Calu3 (cell line): ENCODE results near the gene ARRDC2. TPM values are rescaled to one million over a fixed set of nuclear protein-coding genes. Genes with fewer than 3 reads are reported as not detected.

Experiments
- BruUV-seq: library from RNA; stranded (reverse); fragments of 400-500 nt; replicated peaks from 2 replicates; lab custom pipeline; 2021; lab: Mats Ljungman, UMichigan
- CTCF ChIA-PET: fragments of 300-600 bp; sonication (Branson Sonifier 250); formaldehyde crosslinking; loops from one replicate; lab custom pipeline; 2022; ENCODE audit warnings: antibody characterized with exemption; lab: Charles Lee
- DNase-seq: peaks from one replicate; pipeline ENCODE4 v3.0.0; 2022
- H3K27ac Mint-ChIP-seq: one replicate; pipeline ENCODE4 v1.8.0; 2022; ENCODE audit warnings: mixed read lengths; ENCODE audit not compliant: unreplicated experiment
- H3K27me3 Mint-ChIP-seq: one replicate; pipeline ENCODE4 v1.8.0; 2022; ENCODE audit warnings: mixed read lengths; ENCODE audit not compliant: unreplicated experiment
- H3K36me3 Mint-ChIP-seq: one replicate; pipeline ENCODE4 v1.8.0; 2022; ENCODE audit warnings: mild to moderate bottlenecking, moderate library complexity, mixed read lengths; ENCODE audit not compliant: insufficient read depth, unreplicated experiment
- H3K4me1 Mint-ChIP-seq: one replicate; pipeline ENCODE4 v1.8.0; 2022; ENCODE audit warnings: mild to moderate bottlenecking, low read depth, mixed read lengths; ENCODE audit not compliant: unreplicated experiment
- H3K4me3 Mint-ChIP-seq: one replicate; pipeline ENCODE4 v1.8.0; 2022; ENCODE audit warnings: mild to moderate bottlenecking, low read depth, moderate library complexity, mixed read lengths; ENCODE audit not compliant: unreplicated experiment
- H3K9me3 Mint-ChIP-seq: one replicate; pipeline ENCODE4 v1.8.0; 2022; ENCODE audit warnings: low read depth, mixed read lengths; ENCODE audit not compliant: unreplicated experiment
- CTCF ChIP-seq: fragments of 200-600 bp; IDR thresholded peaks from one replicate; pipeline ENCODE4 v1.8.0; 2022; ENCODE audit warnings: antibody characterized with exemption; ENCODE audit not compliant: unreplicated experiment
- intact Hi-C: fragments of 100-400 bp; cut with micrococcal nuclease; formaldehyde crosslinking; loops from one replicate; pipeline ENCODE4 v1.10.0; 2022; ENCODE audit not compliant: unreplicated experiment
- total RNA-seq: library from RNA; stranded (reverse); gene quantifications from 2 replicates; pipeline ENCODE4 v1.2.3, GENCODE V29; 2022

The ARRDC2 gene
- total RNA-seq, 1 experiment from 2014 or later, result 15.8 TPM

GRCh38 chr19:18014197-18014596, 6.2 kb downstream of the ARRDC2 start:
- intact Hi-C loops, result no loop called here
- no peak for DNase-seq
- TF ChIP-seq CTCF, result no peak
- Mint-ChIP-seq H3K9me3 (no peaks in the 10 kb centered on the region), H3K36me3 (peaks cover 27% of the 10 kb centered on the region), H3K27me3 (no peaks in the 10 kb centered on the region), H3K4me3 (no peak overlapping the region), H3K27ac (no peak overlapping the region), H3K4me1 (peaks cover 9% of the 10 kb centered on the region)
- BruUV-seq, result no TSS peak
- CTCF ChIA-PET, result no interaction called here

GRCh38 chr19:18016209-18016910, 8.4 kb downstream of the ARRDC2 start:
- Mint-ChIP-seq H3K36me3 (peaks cover 20% of the 10 kb centered on the region), H3K4me1 (peaks cover 28% of the 10 kb centered on the region), H3K9me3 (no peaks in the 10 kb centered on the region), H3K27ac (no peak overlapping the region), H3K27me3 (no peaks in the 10 kb centered on the region), H3K4me3 (no peak overlapping the region)
- intact Hi-C loops, result no loop called here
- DNase-seq, result no peak
- CTCF ChIA-PET, result no interaction called here
- no peak for TF ChIP-seq CTCF
- BruUV-seq, result no TSS peak

- intact Hi-C loops, result no loop called here
- H3K36me3 Mint-ChIP-seq, result peaks cover 23% of the 10 kb centered on the region
- DNase-seq, result no peak
- no TSS peak for BruUV-seq
- peaks cover 38% of the 10 kb centered on the region for H3K4me1 Mint-ChIP-seq
- TF ChIP-seq CTCF, result no peak
- H3K27me3 Mint-ChIP-seq, result no peaks in the 10 kb centered on the region
- H3K4me3 Mint-ChIP-seq, result no peak overlapping the region
- no peaks in the 10 kb centered on the region for H3K9me3 Mint-ChIP-seq
- no peak overlapping the region for H3K27ac Mint-ChIP-seq
- CTCF ChIA-PET, result no interaction called here
These were observed 9.5 kb downstream of the ARRDC2 start for GRCh38 chr19:18017275-18018083.

GRCh38 chr19:18020212-18021085, 12.5 kb downstream of the ARRDC2 start:
- H3K4me3 Mint-ChIP-seq, result peak overlapping the region; percentile 10
- H3K27ac Mint-ChIP-seq, result peak overlapping the region; percentile 82
- no peak for TF ChIP-seq CTCF
- H3K4me1 Mint-ChIP-seq, result peaks cover 31% of the 10 kb centered on the region
- CTCF ChIA-PET, result interaction anchor here (0.8 kb wide), 1 partner anchor 16 kb away, joined by 3 read pairs; no protein-coding TSS in a partner anchor
- peak; percentile 63 for DNase-seq
- no peaks in the 10 kb centered on the region for H3K27me3 Mint-ChIP-seq
- intact Hi-C loops, result no loop called here
- BruUV-seq, result no TSS peak
- no peaks in the 10 kb centered on the region for H3K9me3 Mint-ChIP-seq
- H3K36me3 Mint-ChIP-seq, result peaks cover 5% of the 10 kb centered on the region
